ENCODE results near the gene ZFAND2B. TPM values are rescaled to one million over a fixed set of nuclear protein-coding genes. Genes with fewer than 3 reads are reported as not detected.

The ZFAND2B gene
- total RNA-seq, 1 experiment from 2014 or later = 31.4 TPM

GRCh38 chr2:219223831-219224610 lies 17.4 kb downstream of the ZFAND2B start:
- ChIA-PET POLR2A (no interaction called here), RAD21 (ENCODE audit: low non-redundant PET in 1 of 2, low total read pairs in 2 of 2, uncharacterized antibody in 2 of 2, unreplicated experiment in 2 of 2) (no interaction called here), CTCF (no interaction called here)
- H3K4me3 ChIP-seq (replicated peaks in 1 of 2; ENCODE audit: low read depth in 1 of 2, low read length in 2 of 2) = no peak overlapping the region
- no peak overlapping the region for H3K27ac ChIP-seq (ENCODE audit: low read depth, low read length)
- H3K36me3 ChIP-seq (ENCODE audit: control insufficient read depth in 1 of 2, insufficient read depth in 2 of 2, low read length in 2 of 2) = peaks cover 25 to 26% of the 10 kb centered on the region in 2 experiments; a peak in 3 of 4 replicates
- H3K9me3 ChIP-seq (ENCODE audit: control insufficient read depth in 1 of 2, insufficient read depth in 1 of 2, low read depth in 1 of 2, low read length in 2 of 2) = no peaks in the 10 kb centered on the region
- TF ChIP-seq CEBPB (IDR thresholded peaks at IDR 0.05; ENCODE audit: low read depth) = no peak
- no peak for TF ChIP-seq REST (IDR thresholded peaks at IDR 0.05; ENCODE audit: low read depth)
- no peak for TF ChIP-seq ELF1 (IDR thresholded peaks at IDR 0.05; ENCODE audit: borderline replicate concordance, low read depth)
- TF ChIP-seq ZBTB33 (IDR thresholded peaks at IDR 0.05; ENCODE audit: extremely low read depth, insufficient replicate concordance, low read length) = no peak
- TF ChIP-seq EZH2phosphoT487 (IDR thresholded peaks at IDR 0.05; ENCODE audit: borderline replicate concordance) = no peak
- TF ChIP-seq ZFX (IDR thresholded peaks at IDR 0.05) = no peak
- ATAC-seq (no peak), DNase-seq (ENCODE audit: low read depth, low spot score) (no peak)
- no peaks in the 10 kb centered on the region for H3K9me2 ChIP-seq (ENCODE audit: insufficient read depth)
- no peaks in the 10 kb centered on the region for H4K20me1 ChIP-seq (ENCODE audit: insufficient read depth)
- H3K4me1 ChIP-seq (ENCODE audit: control insufficient read depth in 1 of 2, insufficient read depth in 2 of 2, low read length in 2 of 2) = peaks cover 11 to 19% of the 10 kb centered on the region in 2 experiments; a peak in 3 of 4 replicates
- H3K27me3 ChIP-seq (ENCODE audit: insufficient read depth, low read length) = no peaks in the 10 kb centered on the region
- H2AFZ ChIP-seq (ENCODE audit: low read depth, low read length, poor library complexity, severe bottlenecking) = no peak overlapping the region
- H3K4me2 ChIP-seq (ENCODE audit: low read length) = no peak overlapping the region
- intact Hi-C loops (cut with micrococcal nuclease) = no loop called here
- BruUV-seq (replicated peaks) = no TSS peak
- H3K79me2 ChIP-seq (ENCODE audit: insufficient read depth, low read length) = peaks cover 16% of the 10 kb centered on the region
- H3K9ac ChIP-seq (ENCODE audit: low read length) = no peak overlapping the region
